ENCODE results near the gene TPM4. TPM values are rescaled to one million over a fixed set of nuclear protein-coding genes. Genes with fewer than 3 reads are reported as not detected.

The TPM4 gene
- total and polyA plus RNA-seq, 2 experiments from 2014 or later, result 223 to 288 TPM

- no peak overlapping the region for H3K27ac Mint-ChIP-seq
- no peak overlapping the region for H3K4me3 Mint-ChIP-seq
- Histone ChIP-seq H2AFZ (no peak overlapping the region), H3K4me1 (ENCODE audit: insufficient read depth) (peaks cover 15% of the 10 kb centered on the region), H3K36me3 (ENCODE audit: insufficient read depth) (no peaks in the 10 kb centered on the region), H3F3A (replicated peaks; ENCODE audit: low read depth) (no peaks in the 10 kb centered on the region), H3K79me2 (replicated peaks; ENCODE audit: insufficient read depth) (no peaks in the 10 kb centered on the region), H3K4me2 (no peak overlapping the region), H3K9me2 (ENCODE audit: insufficient read depth) (no peaks in the 10 kb centered on the region), H3K4me3 (no peak overlapping the region), H3K27ac (ENCODE audit: low read depth) (no peak overlapping the region), H3K27me3 (ENCODE audit: insufficient read depth) (no peaks in the 10 kb centered on the region), H4K20me1 (replicated peaks; ENCODE audit: insufficient read depth) (no peaks in the 10 kb centered on the region)
- TF ChIP-seq ZNF462 (CRISPR knock-in tag; IDR thresholded peaks at IDR 0.05) (no peak), ETS1 (IDR thresholded peaks at IDR 0.05) (no peak), POLR2AphosphoS5 (IDR thresholded peaks at IDR 0.05; ENCODE audit: low read depth) (no peak), REST (IDR thresholded peaks at IDR 0.05; ENCODE audit: unreplicated experiment) (no peak), CREB1 (CRISPR knock-in tag; IDR thresholded peaks at IDR 0.05; ENCODE audit: low read depth) (no peak), EZH2phosphoT487 (IDR thresholded peaks at IDR 0.05; ENCODE audit: unreplicated experiment) (no peak), EZH2 (IDR thresholded peaks at IDR 0.05; ENCODE audit: low read depth, unreplicated experiment) (no peak), CTCF (conservative IDR thresholded peaks at IDR 0.05; ENCODE audit: low read depth in 2 of 2) (no peak), ZNF114 (CRISPR knock-in tag; IDR thresholded peaks at IDR 0.05) (no peak), NANOG (IDR thresholded peaks at IDR 0.05; ENCODE audit: borderline replicate concordance) (no peak), STAT1 (IDR thresholded peaks at IDR 0.05; ENCODE audit: unreplicated experiment) (no peak), ZNF331 (CRISPR knock-in tag; IDR thresholded peaks at IDR 0.05; ENCODE audit: low read depth) (no peak), JUNB (IDR thresholded peaks at IDR 0.05; ENCODE audit: unreplicated experiment) (no peak)
- peaks cover 15% of the 10 kb centered on the region; the same call in 2 of the 3 replicates for H3K4me1 Mint-ChIP-seq
- ATAC-seq, result no peak
- peaks cover 2% of the 10 kb centered on the region for H3K27me3 Mint-ChIP-seq (ENCODE audit: insufficient read depth, low read depth, poor library complexity)
- DNase-seq (ENCODE audit: low spot score), result no peak
- H3K36me3 Mint-ChIP-seq (ENCODE audit: low read depth), result peaks cover 9% of the 10 kb centered on the region
- peaks cover 34% of the 10 kb centered on the region for H3K9me3 Mint-ChIP-seq
Measured at GRCh38 chr19:16064209-16064889, 11.9 kb upstream of the TPM4 start.
